ENCODE measurements around the gene RNU6-1. TPM values are rescaled to one million over a fixed set of nuclear protein-coding genes. Genes with fewer than 3 reads are reported as not detected.

Gene RNU6-1
- total RNA-seq, 1 experiment from 2014 or later: not detected

DNA sequence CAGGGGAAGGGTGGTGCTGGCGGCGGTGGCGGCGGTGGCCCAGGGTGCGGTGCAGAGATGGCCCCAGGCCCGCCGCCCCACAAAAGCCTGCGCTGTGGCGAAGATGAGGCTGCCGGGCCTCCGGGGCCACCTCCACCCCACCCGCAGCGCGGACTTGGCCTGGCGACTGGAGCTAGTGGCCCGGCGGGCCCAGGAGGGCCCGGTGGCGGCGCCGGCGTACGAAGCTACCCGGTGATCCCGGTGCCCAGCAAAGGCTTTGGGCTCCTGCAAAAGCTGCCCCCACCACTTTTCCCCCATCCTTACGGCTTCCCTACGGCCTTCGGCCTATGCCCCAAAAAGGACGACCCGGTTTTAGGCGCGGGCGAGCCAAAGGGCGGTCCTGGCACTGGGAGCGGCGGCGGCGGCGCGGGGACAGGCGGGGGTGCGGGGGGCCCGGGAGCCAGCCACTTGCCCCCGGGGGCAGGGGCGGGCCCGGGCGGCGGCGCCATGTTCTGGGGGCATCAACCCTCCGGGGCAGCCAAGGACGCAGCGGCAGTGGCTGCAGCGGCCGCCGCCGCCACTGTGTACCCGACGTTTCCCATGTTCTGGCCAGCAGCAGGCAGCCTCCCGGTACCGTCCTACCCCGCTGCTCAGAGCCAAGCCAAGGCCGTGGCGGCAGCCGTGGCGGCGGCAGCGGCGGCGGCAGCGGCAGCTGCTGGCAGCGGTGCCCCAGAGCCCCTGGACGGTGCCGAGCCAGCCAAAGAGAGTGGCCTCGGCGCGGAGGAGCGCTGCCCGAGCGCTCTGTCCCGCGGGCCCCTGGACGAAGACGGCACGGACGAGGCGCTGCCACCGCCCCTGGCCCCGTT lies 12.9 kb downstream of the RNU6-1 start:
- Histone ChIP-seq H3K27me3 (replicated peaks; ENCODE audit: insufficient read depth, low read depth, low read length, poor library complexity) (peaks cover 98% of the 10 kb centered on the region), H3K4me3 (ENCODE audit: low read depth, low read length, poor library complexity, severe bottlenecking) (no peak overlapping the region), H3K4me1 (ENCODE audit: insufficient read depth, low read length, poor library complexity, severe bottlenecking) (peaks cover 31% of the 10 kb centered on the region), H3K36me3 (ENCODE audit: insufficient read depth, low read length, poor library complexity, severe bottlenecking) (no peaks in the 10 kb centered on the region), H3K9me3 (ENCODE audit: low read depth, low read length, poor library complexity, severe bottlenecking) (no peaks in the 10 kb centered on the region), H3K27ac (ENCODE audit: low read depth, low read length, poor library complexity, severe bottlenecking) (no peak overlapping the region)
- BruUV-seq (replicated peaks): no TSS peak
- no peak for DNase-seq (ENCODE audit: low spot score)
- intact Hi-C loops (cut with micrococcal nuclease; ENCODE audit: unreplicated experiment): no loop called here
- peak; percentile 80 for TF ChIP-seq EZH2 (IDR thresholded peaks at IDR 0.05; ENCODE audit: borderline replicate concordance, low read depth, low read length, poor library complexity, severe bottlenecking)
- no peak for TF ChIP-seq CTCF (conservative IDR thresholded peaks at IDR 0.05; ENCODE audit: low read depth, low read length)
- CTCF ChIA-PET: no interaction called here
- POLR2A ChIA-PET (ENCODE audit: low non-redundant PET): no interaction called here

DNA sequence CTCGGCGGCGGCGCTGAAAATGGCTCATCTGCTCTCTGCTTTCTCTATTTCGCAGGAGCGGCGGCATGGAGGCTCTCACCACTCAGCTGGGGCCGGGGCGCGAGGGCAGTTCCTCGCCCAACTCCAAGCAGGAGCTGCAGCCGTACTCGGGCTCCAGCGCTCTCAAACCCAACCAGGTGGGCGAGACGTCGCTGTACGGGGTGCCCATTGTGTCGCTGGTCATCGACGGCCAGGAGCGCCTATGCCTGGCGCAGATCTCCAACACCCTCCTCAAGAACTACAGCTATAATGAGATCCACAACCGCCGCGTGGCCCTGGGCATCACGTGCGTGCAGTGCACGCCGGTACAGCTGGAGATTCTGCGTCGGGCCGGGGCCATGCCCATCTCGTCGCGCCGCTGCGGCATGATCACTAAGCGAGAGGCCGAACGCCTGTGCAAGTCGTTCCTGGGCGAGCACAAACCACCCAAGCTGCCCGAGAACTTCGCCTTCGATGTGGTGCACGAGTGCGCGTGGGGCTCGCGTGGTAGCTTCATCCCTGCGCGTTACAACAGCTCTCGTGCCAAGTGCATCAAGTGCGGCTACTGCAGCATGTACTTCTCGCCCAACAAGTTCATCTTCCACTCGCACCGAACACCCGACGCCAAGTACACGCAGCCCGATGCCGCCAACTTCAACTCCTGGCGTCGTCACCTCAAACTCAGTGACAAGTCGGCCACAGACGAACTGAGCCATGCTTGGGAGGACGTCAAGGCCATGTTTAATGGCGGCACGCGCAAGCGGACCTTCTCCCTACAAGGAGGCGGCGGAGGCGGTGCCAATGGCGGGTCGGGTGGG lies 13.7 kb downstream of the RNU6-1 start:
- CTCF ChIA-PET: no interaction called here
- H3K4me1 ChIP-seq (ENCODE audit: insufficient read depth, low read length, poor library complexity, severe bottlenecking): peaks cover 36% of the 10 kb centered on the region
- peak overlapping the region; percentile 24 for H3K4me3 ChIP-seq (ENCODE audit: low read depth, low read length, poor library complexity, severe bottlenecking)
- H3K36me3 ChIP-seq (ENCODE audit: insufficient read depth, low read length, poor library complexity, severe bottlenecking): no peaks in the 10 kb centered on the region
- no peaks in the 10 kb centered on the region for H3K9me3 ChIP-seq (ENCODE audit: low read depth, low read length, poor library complexity, severe bottlenecking)
- TF ChIP-seq EZH2 (IDR thresholded peaks at IDR 0.05; ENCODE audit: borderline replicate concordance, low read depth, low read length, poor library complexity, severe bottlenecking) (peak; percentile 99), CTCF (conservative IDR thresholded peaks at IDR 0.05; ENCODE audit: low read depth, low read length) (no peak)
- H3K27ac ChIP-seq (ENCODE audit: low read depth, low read length, poor library complexity, severe bottlenecking): no peak overlapping the region
- POLR2A ChIA-PET (ENCODE audit: low non-redundant PET): no interaction called here
- intact Hi-C loops (cut with micrococcal nuclease; ENCODE audit: unreplicated experiment): no loop called here
- no TSS peak for BruUV-seq (replicated peaks)
- no peak for DNase-seq (ENCODE audit: low spot score)
- H3K27me3 ChIP-seq (replicated peaks; ENCODE audit: insufficient read depth, low read depth, low read length, poor library complexity): peaks cover 100% of the 10 kb centered on the region

GRCh38 chr15:67824976-67825880 lies 14.6 kb downstream of the RNU6-1 start, which contains the start of gene SKOR1:
Gene SKOR1 (plus strand): TSS chr15:67825509. CDS start chr15:67825603, 94 bp downstream.
- peak within 1 kb of the TSS; percentile 24 for H3K4me3 ChIP-seq (ENCODE audit: low read depth, low read length, poor library complexity, severe bottlenecking)
- H3K9me3 ChIP-seq (ENCODE audit: low read depth, low read length, poor library complexity, severe bottlenecking): no peaks in the 10 kb centered on the region
- CTCF ChIA-PET: interaction anchor here (1.5 kb wide), 1 partner anchor 879 kb away, joined by 3 read pairs; no protein-coding TSS in a partner anchor
- H3K4me1 ChIP-seq (ENCODE audit: insufficient read depth, low read length, poor library complexity, severe bottlenecking): peaks cover 36% of the 10 kb centered on the region
- intact Hi-C loops (cut with micrococcal nuclease; ENCODE audit: unreplicated experiment): no loop called here
- no peak for DNase-seq (ENCODE audit: low spot score)
- H3K36me3 ChIP-seq (ENCODE audit: insufficient read depth, low read length, poor library complexity, severe bottlenecking): no peaks in the 10 kb centered on the region
- TF ChIP-seq CTCF (conservative IDR thresholded peaks at IDR 0.05; ENCODE audit: low read depth, low read length): no peak
- no peak for TF ChIP-seq EZH2 (IDR thresholded peaks at IDR 0.05; ENCODE audit: borderline replicate concordance, low read depth, low read length, poor library complexity, severe bottlenecking)
- H3K27me3 ChIP-seq (replicated peaks; ENCODE audit: insufficient read depth, low read depth, low read length, poor library complexity): peaks cover 100% of the 10 kb centered on the region
- no peak within 1 kb of the TSS for H3K27ac ChIP-seq (ENCODE audit: low read depth, low read length, poor library complexity, severe bottlenecking)
- POLR2A ChIA-PET (ENCODE audit: low non-redundant PET): no interaction called here
- BruUV-seq (replicated peaks): no TSS peak

All from A673 (cell line).